Choroid plexus epithelial cell (primary cell): ENCODE results near the gene GHRH.

ENCODE experiments used
- DNase-seq: peaks from one replicate; pipeline ENCODE4 v3.0.0-alpha.2; 2010; ENCODE audit warnings: low read depth
- H3K4me3 ChIP-seq: 2 replicates; pipeline ENCODE4 v1.5.1; 2011; ENCODE audit warnings: low read depth, mild to moderate bottlenecking, control low read depth, low read length, moderate library complexity
- TF ChIP-seq, protein P1 (sequence below): conservative IDR thresholded peaks from 2 replicates; pipeline ENCODE4 v1.5.1; 2011; ENCODE audit warnings: low read depth, mild to moderate bottlenecking, control low read depth, inconsistent platforms, low read length, moderate library complexity

The GHRH gene

GRCh38 chr20:37226889-37227288 is 34.7 kb downstream of the GHRH start:
- DNase-seq, result peak; percentile 60
- no peak overlapping the region for H3K4me3 ChIP-seq
- TF ChIP-seq, protein P1, sequence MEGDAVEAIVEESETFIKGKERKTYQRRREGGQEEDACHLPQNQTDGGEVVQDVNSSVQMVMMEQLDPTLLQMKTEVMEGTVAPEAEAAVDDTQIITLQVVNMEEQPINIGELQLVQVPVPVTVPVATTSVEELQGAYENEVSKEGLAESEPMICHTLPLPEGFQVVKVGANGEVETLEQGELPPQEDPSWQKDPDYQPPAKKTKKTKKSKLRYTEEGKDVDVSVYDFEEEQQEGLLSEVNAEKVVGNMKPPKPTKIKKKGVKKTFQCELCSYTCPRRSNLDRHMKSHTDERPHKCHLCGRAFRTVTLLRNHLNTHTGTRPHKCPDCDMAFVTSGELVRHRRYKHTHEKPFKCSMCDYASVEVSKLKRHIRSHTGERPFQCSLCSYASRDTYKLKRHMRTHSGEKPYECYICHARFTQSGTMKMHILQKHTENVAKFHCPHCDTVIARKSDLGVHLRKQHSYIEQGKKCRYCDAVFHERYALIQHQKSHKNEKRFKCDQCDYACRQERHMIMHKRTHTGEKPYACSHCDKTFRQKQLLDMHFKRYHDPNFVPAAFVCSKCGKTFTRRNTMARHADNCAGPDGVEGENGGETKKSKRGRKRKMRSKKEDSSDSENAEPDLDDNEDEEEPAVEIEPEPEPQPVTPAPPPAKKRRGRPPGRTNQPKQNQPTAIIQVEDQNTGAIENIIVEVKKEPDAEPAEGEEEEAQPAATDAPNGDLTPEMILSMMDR, result no peak

DNA sequence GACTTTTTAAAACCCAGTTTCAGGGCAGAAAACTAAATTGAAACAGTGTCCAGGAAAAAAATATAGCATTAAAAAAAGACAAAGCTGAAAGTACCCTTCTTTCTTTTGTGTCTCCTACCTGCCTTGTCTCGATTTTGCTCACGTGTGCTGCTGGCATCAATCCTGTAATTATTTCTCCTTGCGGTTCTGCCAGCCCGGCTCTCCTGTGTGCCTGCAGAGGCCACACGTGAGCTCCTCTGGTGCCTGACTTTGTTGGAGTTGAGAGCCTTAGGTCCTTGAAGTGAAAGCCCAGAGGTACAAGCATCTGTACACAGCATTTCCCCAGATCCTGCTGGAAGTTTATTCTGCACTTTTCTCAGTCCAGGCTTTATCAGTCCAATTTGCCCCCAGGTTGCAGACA is 36.5 kb downstream of the GHRH start:
- no peak for DNase-seq
- TF ChIP-seq, protein P1, result no peak
- H3K4me3 ChIP-seq, result no peak overlapping the region

GRCh38 chr20:37223053-37223452 is 38.6 kb downstream of the GHRH start:
- TF ChIP-seq, protein P1, result no peak
- peak; percentile 97 for DNase-seq
- no peak overlapping the region for H3K4me3 ChIP-seq

DNA sequence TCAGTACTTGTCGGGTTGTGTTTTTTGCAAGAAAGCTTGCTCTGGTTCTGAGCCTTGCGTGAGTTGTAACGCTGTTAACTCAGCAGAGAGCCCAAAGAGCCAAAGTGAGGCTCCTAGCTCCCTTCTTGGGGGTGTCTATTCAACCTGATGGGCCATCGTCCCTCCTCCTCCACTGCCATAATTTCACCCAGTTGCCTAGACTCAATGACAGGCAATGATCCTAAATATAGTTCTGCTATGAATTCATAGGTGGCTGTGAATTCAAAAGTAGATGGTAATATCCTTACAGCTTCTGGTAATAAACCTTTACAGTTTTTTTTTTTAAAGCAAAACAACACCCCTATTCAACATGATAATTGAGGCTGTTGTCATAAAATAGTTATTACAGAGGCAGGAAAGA is 39.5 kb downstream of the GHRH start:
- H3K4me3 ChIP-seq, result no peak overlapping the region
- TF ChIP-seq, protein P1, result no peak
- no peak for DNase-seq

GRCh38 chr20:37220731-37221130 is 40.9 kb downstream of the GHRH start:
- peak; percentile 43 for DNase-seq
- TF ChIP-seq, protein P1, result no peak
- H3K4me3 ChIP-seq, result no peak overlapping the region

DNA sequence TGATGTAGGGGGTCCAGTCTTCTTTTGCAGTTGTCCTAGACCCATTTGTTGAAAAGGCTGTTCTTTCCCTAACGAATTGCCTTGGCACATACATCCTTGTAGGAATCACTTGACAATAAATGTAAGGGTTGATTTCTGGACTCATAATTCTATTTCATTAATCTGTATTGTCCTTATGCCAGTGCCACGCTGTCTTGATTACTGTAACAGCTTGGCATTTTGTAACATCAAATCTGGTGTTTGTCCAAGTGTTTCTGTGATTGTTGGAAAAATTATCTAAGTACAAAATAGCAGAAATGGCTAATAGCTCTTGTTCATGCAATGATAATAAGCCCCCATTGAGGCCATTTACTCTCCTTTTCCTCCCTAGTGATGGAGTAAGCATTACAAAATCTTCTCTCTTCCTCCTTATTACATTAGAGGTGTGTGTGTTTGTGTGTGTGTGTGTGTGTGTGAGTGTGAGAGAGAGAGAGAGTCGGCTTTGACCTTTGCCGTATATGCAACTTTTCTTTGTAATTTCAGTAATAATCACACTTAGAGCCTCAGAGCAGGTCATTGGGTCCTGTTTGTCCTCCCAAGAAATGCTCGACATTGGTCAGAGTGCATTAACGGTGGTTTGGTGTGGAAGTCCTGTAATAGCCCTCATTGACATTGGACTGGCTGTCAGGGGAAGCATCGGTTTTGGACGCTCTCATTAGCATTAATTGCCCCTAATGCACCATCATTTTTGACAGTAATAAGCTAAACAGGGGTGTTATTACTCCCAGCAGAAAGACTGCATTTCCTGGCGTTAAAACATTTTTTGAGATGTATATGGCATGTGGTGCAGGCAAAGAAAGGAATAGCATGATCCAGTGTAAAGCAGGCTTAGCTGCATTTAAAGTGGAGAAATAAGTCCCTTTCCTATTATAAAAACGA is 41.6 kb downstream of the GHRH start:
- DNase-seq, result no peak
- TF ChIP-seq, protein P1, result no peak
- H3K4me3 ChIP-seq, result no peak overlapping the region

GRCh38 chr20:37218976-37219375 is 42.6 kb downstream of the GHRH start:
- no peak overlapping the region for H3K4me3 ChIP-seq
- TF ChIP-seq, protein P1, result no peak
- DNase-seq, result no peak
